SKM-1 (cell line): ENCODE data around the gene TOX2.

Experiments
- DNase-seq: peaks from one replicate; lab custom pipeline; 2025; ENCODE audit not compliant: unreplicated experiment; lab: John Stamatoyannopoulos, UW

The TOX2 gene

GRCh38 chr20:43914311-43915210, at the start of gene TOX2:
Gene TOX2 (plus strand): TSS chr20:43914852. CDS start chr20:43914892, 40 bp downstream.
- no peak for DNase-seq

- DNase-seq: no peak
These were observed 46.6 kb upstream of the TOX2 start for GRCh38 chr20:43868091-43868490.

- DNase-seq: no peak
These were observed 44.2 kb upstream of the TOX2 start for GRCh38 chr20:43870484-43870883.

GRCh38 chr20:43878776-43879175, 35.9 kb upstream of the TOX2 start:
- DNase-seq: no peak

- no peak for DNase-seq
These were observed 20.7 kb upstream of the TOX2 start for GRCh38 chr20:43893930-43894329.

GRCh38 chr20:43894491-43894890, 20.2 kb upstream of the TOX2 start:
- no peak for DNase-seq

GRCh38 chr20:43895235-43895634, 19.4 kb upstream of the TOX2 start:
- no peak for DNase-seq

GRCh38 chr20:43899274-43900120, 15.2 kb upstream of the TOX2 start:
- no peak for DNase-seq

GRCh38 chr20:43900121-43900466, 14.6 kb upstream of the TOX2 start:
- DNase-seq: no peak

- no peak for DNase-seq
These were observed 14.2 kb upstream of the TOX2 start for GRCh38 chr20:43900496-43900895.

GRCh38 chr20:43901296-43901695, 13.4 kb upstream of the TOX2 start:
- no peak for DNase-seq

- no peak for DNase-seq
These were observed 10.5 kb upstream of the TOX2 start for GRCh38 chr20:43903953-43904826.

- no peak for DNase-seq
These were observed 9.8 kb upstream of the TOX2 start for GRCh38 chr20:43904827-43905177.

- DNase-seq: no peak
These were observed 8.1 kb upstream of the TOX2 start for GRCh38 chr20:43906505-43907034.

- DNase-seq: no peak
These were observed 5.4 kb upstream of the TOX2 start for GRCh38 chr20:43909211-43909610.

- DNase-seq: no peak
These were observed 4.9 kb upstream of the TOX2 start for GRCh38 chr20:43909720-43910119.

- no peak for DNase-seq
These were observed 4.1 kb upstream of the TOX2 start for GRCh38 chr20:43910564-43910963.

- no peak for DNase-seq
These were observed 3.6 kb upstream of the TOX2 start for GRCh38 chr20:43911066-43911465.

- no peak for DNase-seq
These were observed 1.2 kb upstream of the TOX2 start for GRCh38 chr20:43913291-43914025.
